Hematopoietic multipotent progenitor cell (in vitro differentiated cells): ENCODE data around the gene VWC2L. TPM values are rescaled to one million over a fixed set of nuclear protein-coding genes. Genes with fewer than 3 reads are reported as not detected.
A peak's percentile ranks its signal among the peaks of the same experiment; 100 is the strongest.

Experiments
- DNase-seq, 3 donors: peaks; one replicate each; pipeline ENCODE4 v3.0.0-alpha.2; 2011 to 2015; ENCODE audit warnings: low read depth in 2 of 3, low spot score in 2 of 3
- total RNA-seq: library from RNA; depleted of rRNA; stranded (reverse); fragments of >200 nt; gene quantifications from one replicate; pipeline ENCODE4 v1.2.3, GENCODE V29; 2012

VWC2L gene
- total RNA-seq, 1 donor, result under 0.01 TPM

- no peak for DNase-seq
Observed at GRCh38 chr2:214533541-214533940, 122.7 kb downstream of the VWC2L start.

GRCh38 chr2:214536625-214537024 lies 125.8 kb downstream of the VWC2L start:
- DNase-seq, result no peak

GRCh38 chr2:214537929-214538328 lies 127.1 kb downstream of the VWC2L start:
- no peak for DNase-seq

GRCh38 chr2:214542295-214542694 lies 131.4 kb downstream of the VWC2L start:
- DNase-seq, result no peak

- DNase-seq, result no peak
Observed at GRCh38 chr2:214542866-214543265, 132.0 kb downstream of the VWC2L start.

GRCh38 chr2:214543386-214543955 lies 132.6 kb downstream of the VWC2L start:
- no peak for DNase-seq

GRCh38 chr2:214545898-214546542 lies 135.2 kb downstream of the VWC2L start:
- no peak for DNase-seq

GRCh38 chr2:214547931-214548330 lies 137.1 kb downstream of the VWC2L start:
- DNase-seq, result no peak

GRCh38 chr2:214549946-214550345 lies 139.1 kb downstream of the VWC2L start:
- no peak for DNase-seq

GRCh38 chr2:214550786-214551185 lies 139.9 kb downstream of the VWC2L start:
- peak in 2 of 3 donors; percentile 20 to 62 for DNase-seq

- no peak for DNase-seq
Observed at GRCh38 chr2:214557884-214558283, 147.0 kb downstream of the VWC2L start.

- DNase-seq, result no peak
Observed at GRCh38 chr2:214558341-214558740, 147.5 kb downstream of the VWC2L start.

- no peak for DNase-seq
Observed at GRCh38 chr2:214560176-214560575, 149.3 kb downstream of the VWC2L start.

- DNase-seq, result no peak
Observed at GRCh38 chr2:214560618-214561190, 149.8 kb downstream of the VWC2L start.

- DNase-seq, result no peak
Observed at GRCh38 chr2:214565246-214565645, 154.4 kb downstream of the VWC2L start.

GRCh38 chr2:214566457-214566856 lies 155.6 kb downstream of the VWC2L start:
- DNase-seq, result no peak

GRCh38 chr2:214569419-214570035 lies 158.7 kb downstream of the VWC2L start:
- DNase-seq, result no peak

GRCh38 chr2:214574084-214574781 lies 163.4 kb downstream of the VWC2L start:
- DNase-seq, result no peak

GRCh38 chr2:214575030-214575429 lies 164.2 kb downstream of the VWC2L start:
- DNase-seq, result peak in 1 of 3 donors; percentile 8

- DNase-seq, result peak in 1 of 3 donors; percentile 6
Observed at GRCh38 chr2:214575465-214575864, 164.6 kb downstream of the VWC2L start.

GRCh38 chr2:214577769-214578168 lies 166.9 kb downstream of the VWC2L start:
- DNase-seq, result no peak
